Measurements from ENCODE around the gene SLC9A8.

DNA sequence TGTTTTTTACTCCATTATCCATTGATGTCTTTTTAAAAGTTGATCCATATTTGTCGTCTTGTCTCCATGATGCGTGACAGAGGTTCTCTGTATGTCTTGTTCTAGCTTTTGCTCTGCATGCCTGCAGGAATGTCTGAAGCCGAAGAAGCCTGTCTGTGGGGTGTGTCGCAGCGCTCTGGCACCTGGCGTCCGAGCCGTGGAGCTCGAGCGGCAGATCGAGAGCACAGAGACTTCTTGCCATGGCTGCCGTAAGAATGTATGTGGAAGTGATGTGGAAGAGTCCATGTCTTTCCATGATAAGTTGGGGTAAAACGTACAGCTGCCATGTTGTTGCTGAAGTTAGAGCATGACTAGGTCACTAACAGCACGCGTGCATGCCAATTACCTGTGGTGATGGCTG lies 128.8 kb downstream of the SLC9A8 start:
- TF ChIP-seq CTCF (IDR thresholded peaks at IDR 0.05) = no peak
- no peak for TF ChIP-seq EZH2 (IDR thresholded peaks at IDR 0.05; ENCODE audit: borderline replicate concordance, insufficient read depth, low read depth, low read length, poor library complexity, severe bottlenecking)

All from B cell (primary cell).